ENCODE results near the gene AEBP2. TPM values are rescaled to one million over a fixed set of nuclear protein-coding genes. Genes with fewer than 3 reads are reported as not detected.
A peak's percentile ranks its signal among the peaks of the same experiment; 100 is the strongest.
"Not testable (repeated sequence)": the region's sequence is repeated elsewhere in the genome, so short reads cannot be mapped to it uniquely, and the experiment has no call there.

AEBP2 gene
- 10 to 100 TPM; 42.4 to 50.9 (median 45.8) TPM for total RNA-seq

- ATAC-seq (peak; percentile 80 to 81), DNase-seq (peak; percentile 91)
- peaks cover 37% of the 10 kb centered on the region for H3K4me1 Mint-ChIP-seq (ENCODE audit: low read depth)
Observed at GRCh38 chr12:19439059-19440018, at the start of gene AEBP2. Gene AEBP2, plus strand, starts transcription at chr12:19439492. Its CDS starts 208 bp downstream, at chr12:19439700.

GRCh38 chr12:19390051-19390598, 49.2 kb upstream of the AEBP2 start:
- Mint-ChIP-seq H3K36me3 (ENCODE audit: insufficient read depth) (no peaks in the 10 kb centered on the region), H3K9me3 (no peaks in the 10 kb centered on the region), H3K4me1 (ENCODE audit: low read depth) (no peaks in the 10 kb centered on the region), H3K4me3 (no peak overlapping the region), H3K27me3 (ENCODE audit: low read depth) (no peaks in the 10 kb centered on the region)
- ATAC-seq (no peak), DNase-seq (no peak)

More at GRCh38 chr12:19439059-19440018, at the start of gene AEBP2:
- H3K9me3 Mint-ChIP-seq = no peaks in the 10 kb centered on the region
- peak within 1 kb of the TSS; percentile 100 for H3K4me3 Mint-ChIP-seq
- no peaks in the 10 kb centered on the region for H3K27me3 Mint-ChIP-seq (ENCODE audit: low read depth)
- peaks cover 6% of the 10 kb centered on the region for H3K36me3 Mint-ChIP-seq (ENCODE audit: insufficient read depth)

- not testable (repeated sequence) for H3K9me3 Mint-ChIP-seq; DNase-seq; H3K27me3 Mint-ChIP-seq (ENCODE audit: low read depth); H3K4me1 Mint-ChIP-seq (ENCODE audit: low read depth); ATAC-seq; H3K4me3 Mint-ChIP-seq; H3K36me3 Mint-ChIP-seq (ENCODE audit: insufficient read depth)
Observed at GRCh38 chr12:19392644-19393043, 46.6 kb upstream of the AEBP2 start.

GRCh38 chr12:19394385-19394784, 44.9 kb upstream of the AEBP2 start:
- Mint-ChIP-seq H3K4me1 (ENCODE audit: low read depth) (no peaks in the 10 kb centered on the region), H3K9me3 (no peaks in the 10 kb centered on the region), H3K27me3 (ENCODE audit: low read depth) (no peaks in the 10 kb centered on the region), H3K36me3 (ENCODE audit: insufficient read depth) (peaks cover 1% of the 10 kb centered on the region), H3K4me3 (no peak overlapping the region)
- ATAC-seq (no peak), DNase-seq (no peak)

- Mint-ChIP-seq H3K27me3 (ENCODE audit: low read depth) (no peaks in the 10 kb centered on the region), H3K9me3 (no peaks in the 10 kb centered on the region), H3K36me3 (ENCODE audit: insufficient read depth) (peaks cover 1% of the 10 kb centered on the region), H3K4me3 (no peak overlapping the region), H3K4me1 (ENCODE audit: low read depth) (no peaks in the 10 kb centered on the region)
- DNase-seq (no peak), ATAC-seq (no peak)
Observed at GRCh38 chr12:19397534-19397933, 41.8 kb upstream of the AEBP2 start.

GRCh38 chr12:19398376-19399363, 40.6 kb upstream of the AEBP2 start:
- Mint-ChIP-seq H3K9me3 (no peaks in the 10 kb centered on the region), H3K27me3 (ENCODE audit: low read depth) (no peaks in the 10 kb centered on the region), H3K36me3 (ENCODE audit: insufficient read depth) (peaks cover 1% of the 10 kb centered on the region), H3K4me1 (ENCODE audit: low read depth) (peaks cover 3% of the 10 kb centered on the region), H3K4me3 (no peak overlapping the region)
- DNase-seq = no peak
- no peak for ATAC-seq

GRCh38 chr12:19400649-19401285, 38.5 kb upstream of the AEBP2 start:
- not testable (repeated sequence) for H3K4me3 Mint-ChIP-seq; H3K36me3 Mint-ChIP-seq (ENCODE audit: insufficient read depth); ATAC-seq; H3K27me3 Mint-ChIP-seq (ENCODE audit: low read depth); DNase-seq; H3K9me3 Mint-ChIP-seq
- peaks cover 12% of the 10 kb centered on the region for H3K4me1 Mint-ChIP-seq (ENCODE audit: low read depth)

GRCh38 chr12:19402211-19402610, 37.1 kb upstream of the AEBP2 start:
- Mint-ChIP-seq H3K4me1 (ENCODE audit: low read depth) (peaks cover 12% of the 10 kb centered on the region), H3K4me3 (no peak overlapping the region), H3K9me3 (peaks cover 6% of the 10 kb centered on the region), H3K27me3 (ENCODE audit: low read depth) (no peaks in the 10 kb centered on the region), H3K36me3 (ENCODE audit: insufficient read depth) (no peaks in the 10 kb centered on the region)
- ATAC-seq (no peak), DNase-seq (no peak)

- H3K4me1 Mint-ChIP-seq (ENCODE audit: low read depth) = peaks cover 12% of the 10 kb centered on the region
- no peak for DNase-seq
- H3K4me3 Mint-ChIP-seq = no peak overlapping the region
Observed at GRCh38 chr12:19402743-19403431, 36.4 kb upstream of the AEBP2 start.

GRCh38 chr12:19404242-19404880, 34.9 kb upstream of the AEBP2 start:
- peak overlapping the region; percentile 21 for H3K4me3 Mint-ChIP-seq
- peaks cover 6% of the 10 kb centered on the region for H3K9me3 Mint-ChIP-seq
- H3K36me3 Mint-ChIP-seq (ENCODE audit: insufficient read depth) = no peaks in the 10 kb centered on the region
- H3K4me1 Mint-ChIP-seq (ENCODE audit: low read depth) = peaks cover 12% of the 10 kb centered on the region
- ATAC-seq = peak; percentile 35 to 51
- no peak for DNase-seq
- no peaks in the 10 kb centered on the region for H3K27me3 Mint-ChIP-seq (ENCODE audit: low read depth)

More at GRCh38 chr12:19402743-19403431, 36.4 kb upstream of the AEBP2 start:
- Mint-ChIP-seq H3K9me3 (peaks cover 6% of the 10 kb centered on the region), H3K27me3 (ENCODE audit: low read depth) (no peaks in the 10 kb centered on the region), H3K36me3 (ENCODE audit: insufficient read depth) (no peaks in the 10 kb centered on the region)
- no peak for ATAC-seq

- Mint-ChIP-seq H3K36me3 (ENCODE audit: insufficient read depth) (no peaks in the 10 kb centered on the region), H3K27me3 (ENCODE audit: low read depth) (peaks cover 2% of the 10 kb centered on the region), H3K4me1 (ENCODE audit: low read depth) (peaks cover 3% of the 10 kb centered on the region), H3K4me3 (no peak overlapping the region), H3K9me3 (peaks cover 2% of the 10 kb centered on the region)
- ATAC-seq (no peak), DNase-seq (no peak)
Observed at GRCh38 chr12:19409376-19409775, 29.9 kb upstream of the AEBP2 start.

- no peak overlapping the region for H3K4me3 Mint-ChIP-seq
- peaks cover 2% of the 10 kb centered on the region for H3K27me3 Mint-ChIP-seq (ENCODE audit: low read depth)
- H3K9me3 Mint-ChIP-seq = no peaks in the 10 kb centered on the region
- H3K4me1 Mint-ChIP-seq (ENCODE audit: low read depth) = no peaks in the 10 kb centered on the region
- no peaks in the 10 kb centered on the region for H3K36me3 Mint-ChIP-seq (ENCODE audit: insufficient read depth)
- ATAC-seq = no peak
- no peak for DNase-seq
Observed at GRCh38 chr12:19410211-19410610, 29.1 kb upstream of the AEBP2 start.

Data from activated T-cell treated with anti-CD3 and anti-CD28 coated beads, Interleukin-2, amount 50 U/mL, for 4 hours (primary cell).